Stimulated activated CD4-positive, alpha-beta T cell treated with anti-CD3 and anti-CD28 coated beads, Interleukin-1b, Interleukin-23, amount 100 ng/mL, for 24 hours (primary cell): ENCODE data around the gene SSUH2.
"Not testable (repeated sequence)": the region's sequence is repeated elsewhere in the genome, so short reads cannot be mapped to it uniquely, and the experiment has no call there.

Experiments used
- DNase-seq, 4 experiments: peaks; one replicate each; pipeline ENCODE4 v3.0.0-alpha.2; 2020; ENCODE audit warnings: low read depth in 4 of 4, low spot score in 1 of 4

Gene SSUH2

DNA sequence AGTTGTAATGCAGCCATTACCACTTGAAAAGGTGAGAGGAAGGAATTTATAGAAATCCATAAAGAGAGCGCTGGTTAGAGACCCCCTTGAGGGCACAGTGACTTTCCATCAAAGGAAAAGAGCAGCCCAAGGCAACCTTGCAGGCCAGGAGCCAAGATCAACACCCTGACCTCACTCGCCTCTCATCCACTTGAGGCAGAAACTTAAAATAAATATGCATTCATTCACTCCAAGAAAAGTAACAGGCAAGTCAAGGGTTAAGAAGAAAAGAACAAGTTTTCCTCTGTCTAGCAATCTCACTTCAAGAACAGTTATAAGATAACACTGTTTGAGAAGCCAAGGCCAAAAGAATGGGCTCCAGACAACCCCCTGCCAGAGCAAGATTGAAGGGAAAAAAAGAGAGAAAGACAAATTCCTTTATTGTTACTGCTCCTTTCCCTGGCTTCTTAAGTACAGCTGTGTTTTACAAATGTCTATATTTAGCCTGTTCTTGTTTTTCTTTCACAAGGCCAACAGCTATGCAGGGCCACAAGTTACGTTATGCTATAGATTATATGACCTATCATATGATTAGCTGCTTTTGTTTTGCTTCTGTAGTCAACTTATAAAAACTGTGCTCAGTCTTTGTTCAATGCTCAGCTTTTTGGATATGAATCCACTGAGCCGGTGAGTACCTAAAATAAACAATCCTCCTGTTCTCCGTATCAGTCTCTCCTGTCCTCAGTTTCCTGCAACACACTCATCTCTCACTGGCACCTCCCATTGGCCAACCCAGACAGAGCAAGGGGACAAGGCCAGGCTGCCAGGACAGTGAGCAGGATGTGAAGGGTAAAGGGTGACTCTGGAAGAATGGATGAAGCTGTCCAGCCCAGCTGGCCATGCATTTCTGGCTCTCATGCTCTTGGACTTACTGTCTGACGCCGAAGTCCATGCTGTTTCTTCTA is 15.8 kb upstream of the SSUH2 start:
- no peak for DNase-seq

DNA sequence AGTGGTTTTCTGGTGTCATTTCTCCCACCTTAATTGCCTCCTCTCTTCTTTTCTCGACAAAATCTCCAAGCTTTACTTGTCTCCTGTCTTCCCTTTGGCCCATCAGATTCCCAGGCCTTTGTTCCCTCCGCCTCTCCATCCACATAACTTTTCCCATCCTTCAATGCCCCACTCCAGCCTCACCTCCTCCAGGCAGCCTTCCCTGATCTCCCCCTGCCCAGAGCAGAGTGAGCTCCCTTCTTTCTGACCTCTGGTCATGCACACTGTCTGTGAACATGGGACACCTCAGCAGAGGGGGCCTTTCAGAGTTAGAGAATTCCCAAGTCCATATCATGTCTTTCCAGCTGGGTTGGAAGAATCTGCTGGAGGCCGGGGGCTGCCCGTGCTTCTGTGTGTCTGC is 14.6 kb upstream of the SSUH2 start:
- DNase-seq = no peak

DNA sequence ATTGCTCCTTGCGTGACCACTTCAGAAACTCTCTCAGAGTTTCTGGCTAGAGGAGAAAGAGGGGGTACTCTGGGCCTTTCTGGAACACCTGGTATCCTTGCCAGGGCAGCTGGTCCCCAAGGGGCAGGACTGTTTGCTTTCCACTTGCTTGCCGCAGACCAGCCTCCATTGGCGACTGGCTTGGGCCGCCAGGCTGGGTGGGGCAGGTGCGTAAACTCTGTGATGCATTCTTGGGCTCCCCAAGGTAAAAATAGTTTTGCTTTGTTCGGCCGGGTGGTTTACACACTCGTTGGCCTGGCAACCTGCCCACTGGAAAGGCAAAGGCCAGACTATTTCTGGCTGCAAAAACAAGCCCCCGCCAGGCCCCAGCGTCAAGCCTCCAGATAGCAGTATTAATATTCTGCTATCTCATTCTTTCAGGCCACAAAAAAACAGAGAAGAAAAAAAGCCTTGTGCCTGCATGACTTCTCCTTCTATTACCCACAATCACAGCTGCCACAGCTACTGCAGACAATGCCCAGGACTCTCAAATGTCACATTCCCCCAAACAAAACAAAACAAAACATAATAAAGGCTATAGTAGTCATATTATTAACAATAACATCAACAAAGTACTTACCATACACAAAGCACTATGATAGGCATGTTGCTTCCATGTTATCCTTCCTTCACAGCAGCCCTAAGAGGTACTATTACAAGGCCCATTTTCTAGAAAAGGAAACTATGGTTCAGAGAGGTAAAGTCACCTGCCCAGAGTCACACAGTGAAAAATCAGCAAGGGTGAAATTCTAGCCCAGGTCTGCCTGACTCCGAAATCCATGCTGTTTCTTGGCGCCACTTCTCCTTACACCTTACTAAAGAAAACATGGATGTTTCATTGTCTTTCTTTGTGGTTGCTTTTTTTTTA is 14.0 kb upstream of the SSUH2 start:
- no peak for DNase-seq

DNA sequence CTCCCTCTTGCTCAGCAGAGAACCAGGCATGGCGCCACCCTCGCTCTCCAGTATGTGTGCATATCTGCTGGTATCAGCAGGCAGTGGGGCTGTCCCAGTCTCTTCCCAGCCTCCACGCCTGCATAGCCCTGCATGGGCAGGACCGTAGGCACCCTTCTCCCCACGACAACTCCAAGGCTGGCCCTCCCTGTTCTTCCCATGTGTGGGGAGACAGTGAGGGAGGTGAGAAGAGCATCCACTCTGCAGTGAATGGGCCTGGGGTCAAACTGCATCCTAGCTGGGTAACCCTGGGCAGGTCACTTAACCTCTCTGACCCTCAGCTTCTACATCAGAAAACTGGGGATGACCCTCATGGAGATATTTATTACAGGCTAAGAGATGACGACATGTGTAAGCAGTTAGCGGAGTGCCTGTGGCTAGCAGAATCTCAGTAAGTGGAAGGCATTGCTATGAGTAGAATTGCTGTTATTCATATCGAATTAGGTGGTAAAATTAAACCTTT is 13.3 kb upstream of the SSUH2 start:
- no peak for DNase-seq

DNA sequence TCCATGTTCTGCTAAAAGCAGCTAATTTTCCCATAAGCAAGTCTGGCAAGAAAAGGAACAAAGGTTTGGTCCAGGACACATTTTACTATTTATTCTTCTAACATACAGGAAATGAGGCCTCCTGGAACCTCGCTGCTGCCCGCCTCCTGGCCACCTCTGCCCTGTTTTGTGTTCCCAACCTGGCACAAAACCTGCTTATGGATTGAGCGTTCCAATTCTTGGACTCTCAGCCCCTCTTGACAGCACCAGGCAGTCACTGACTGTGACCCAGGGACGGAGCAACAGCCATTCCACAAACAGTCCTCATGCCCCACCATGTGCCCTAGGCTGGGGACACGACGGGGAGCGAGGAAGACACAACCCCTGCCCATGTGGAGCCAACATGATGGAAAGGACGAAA is 11.6 kb upstream of the SSUH2 start:
- DNase-seq = no peak

- DNase-seq = no peak
These were observed 10.8 kb upstream of the SSUH2 start for GRCh38 chr3:8655387-8655835.

- not testable (repeated sequence) for DNase-seq
These were observed 10.2 kb upstream of the SSUH2 start for GRCh38 chr3:8654572-8655329.

DNA sequence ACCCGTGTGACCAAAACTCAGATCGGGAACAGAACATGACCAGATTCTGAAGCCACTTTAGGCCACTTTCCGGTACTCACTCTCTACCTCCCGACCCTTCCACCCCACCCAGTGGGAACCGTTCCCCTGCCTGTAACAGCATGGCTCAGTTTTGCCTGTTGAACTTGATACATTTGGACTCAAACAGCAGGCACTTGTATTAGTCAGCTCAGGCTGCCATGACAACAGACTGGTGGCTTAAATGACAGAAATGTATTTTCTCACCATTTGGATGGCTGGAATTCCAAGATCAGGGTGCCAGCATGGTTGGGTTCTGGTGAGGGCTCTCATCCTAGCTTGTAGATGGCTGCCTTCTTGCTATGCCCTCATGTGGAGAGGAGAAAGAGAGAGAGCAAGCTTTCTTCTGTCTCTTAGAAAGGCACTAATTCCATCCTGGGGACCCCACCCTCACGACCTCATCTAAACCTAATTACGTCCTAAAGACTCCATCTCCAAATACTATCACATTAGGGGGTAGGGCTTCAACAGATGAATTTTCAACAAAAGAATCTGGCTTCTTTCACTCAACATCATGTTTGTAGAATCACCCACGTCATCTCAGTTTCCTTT is 9.3 kb upstream of the SSUH2 start:
- no peak for DNase-seq

- no peak for DNase-seq
These were observed 7.9 kb upstream of the SSUH2 start for GRCh38 chr3:8652324-8652987.

- DNase-seq = no peak
These were observed 7.1 kb upstream of the SSUH2 start for GRCh38 chr3:8651418-8652323.

- no peak for DNase-seq
These were observed 6.2 kb upstream of the SSUH2 start for GRCh38 chr3:8650583-8651416.

DNA sequence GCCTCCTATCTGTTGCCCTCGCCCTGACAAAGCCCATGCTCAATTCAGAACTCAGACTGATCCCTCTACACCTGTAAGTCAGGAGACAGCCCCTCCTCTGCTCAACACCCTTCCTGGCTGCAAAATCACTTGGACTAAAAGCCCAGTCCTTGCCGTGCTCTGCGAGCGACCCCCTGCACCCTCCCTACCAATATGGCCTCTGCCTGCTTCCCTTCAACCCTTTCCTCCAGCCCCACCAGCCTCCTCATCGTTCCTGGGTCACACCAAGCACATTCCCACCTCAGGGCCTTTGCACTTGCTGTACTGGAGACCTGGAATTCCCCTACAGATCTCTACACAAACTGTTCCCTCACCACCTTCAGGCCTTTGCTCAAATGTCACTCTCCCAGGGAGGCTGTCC is 5.2 kb upstream of the SSUH2 start:
- DNase-seq = no peak

DNA sequence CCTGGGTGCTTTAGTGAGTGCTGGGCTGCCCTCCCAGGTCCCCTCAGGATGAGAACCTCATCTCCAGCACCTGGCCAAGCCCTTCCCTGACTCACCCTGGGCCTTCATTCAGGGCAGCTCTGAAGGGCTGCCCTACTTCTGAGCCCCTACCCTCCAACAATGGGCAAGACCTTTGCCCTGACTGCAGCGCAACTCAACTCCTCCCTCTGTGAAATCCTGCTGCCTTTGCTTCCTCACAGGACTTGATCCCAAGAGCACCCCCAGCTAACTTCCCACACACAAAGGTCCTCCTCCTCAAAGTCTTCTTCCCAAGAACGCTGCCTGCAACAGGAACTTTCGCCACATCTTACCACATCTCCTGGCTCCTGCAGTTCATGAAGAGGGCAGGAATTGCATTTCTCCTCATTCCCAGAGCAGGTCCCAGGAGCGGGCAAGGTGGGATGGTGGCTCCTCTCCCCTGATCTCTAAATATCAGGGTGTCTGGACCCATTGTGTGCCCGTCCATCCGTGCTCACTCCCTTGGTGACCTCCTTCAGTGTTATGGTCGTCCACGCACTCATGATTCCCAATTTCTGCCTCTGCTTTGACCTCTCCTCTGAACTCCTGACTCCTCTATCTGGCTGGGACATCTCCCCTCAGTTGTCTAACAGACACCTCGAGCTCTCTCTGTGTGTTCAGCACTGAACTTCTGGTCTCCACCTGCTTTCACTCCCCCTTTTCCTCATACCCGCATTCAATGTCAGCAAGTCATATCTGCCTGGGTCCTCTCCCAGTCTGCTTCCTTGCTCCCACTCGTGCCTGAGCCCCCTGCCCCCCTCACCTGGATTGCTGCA is 4.5 kb upstream of the SSUH2 start:
- DNase-seq = no peak

- no peak for DNase-seq
These were observed 2.8 kb upstream of the SSUH2 start for GRCh38 chr3:8647137-8647985.

DNA sequence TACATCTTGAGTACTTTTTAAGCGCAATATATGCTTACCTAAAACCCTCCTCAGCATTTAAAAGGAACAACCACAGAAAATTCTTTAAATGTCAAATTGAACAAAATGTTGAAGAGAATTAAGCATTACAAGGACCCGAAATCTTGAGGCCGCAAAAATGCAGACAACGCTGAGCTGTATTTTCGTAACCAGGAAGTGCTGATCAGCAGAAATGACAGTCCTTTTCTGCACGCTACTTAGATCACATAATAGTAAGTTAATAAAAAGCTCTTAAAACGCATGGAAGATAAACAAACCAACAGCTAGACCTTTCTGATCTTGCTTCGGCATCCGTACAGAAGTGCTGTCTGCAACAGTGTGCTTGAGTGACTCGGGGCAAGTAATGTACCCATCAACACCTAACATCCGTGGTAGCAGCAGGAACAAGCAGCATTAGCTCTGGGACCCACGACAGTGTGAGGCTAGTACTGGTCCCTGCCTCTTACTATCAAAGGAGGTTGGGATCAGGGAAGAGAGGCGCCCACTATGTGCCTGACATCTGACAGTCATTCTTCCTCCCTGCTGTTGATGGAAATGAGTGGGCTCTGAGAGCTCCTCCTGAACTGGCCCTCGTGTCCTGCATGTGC is 1.8 kb upstream of the SSUH2 start:
- no peak for DNase-seq

GRCh38 chr3:8645712-8646111 is 1.1 kb upstream of the SSUH2 start:
- DNase-seq = no peak
